ENCODE data around the gene AMPD2.
A peak's percentile ranks its signal among the peaks of the same experiment; 100 is the strongest.

Gene AMPD2

GRCh38 chr1:109619576-109620400, at the start of gene AMPD2, which contains the start of gene GNAT2:
AMPD2 (plus strand) TSS chr1:109619837; CDS start chr1:109621176, 1,339 bp downstream.
GNAT2 (minus strand) TSS chr1:109619616; CDS start chr1:109612870, 6,746 bp downstream.
- DNase-seq (ENCODE audit: low read depth): peak; percentile 52

GRCh38 chr1:109570414-109570813, 49.2 kb upstream of the AMPD2 start:
- no peak for DNase-seq (ENCODE audit: low read depth)

GRCh38 chr1:109573785-109574184, 45.9 kb upstream of the AMPD2 start:
- DNase-seq (ENCODE audit: low read depth): no peak

GRCh38 chr1:109578947-109579443, 40.6 kb upstream of the AMPD2 start:
- no peak for DNase-seq (ENCODE audit: low read depth)

GRCh38 chr1:109579491-109579890, 40.1 kb upstream of the AMPD2 start:
- no peak for DNase-seq (ENCODE audit: low read depth)

GRCh38 chr1:109582021-109582420, 37.6 kb upstream of the AMPD2 start:
- DNase-seq (ENCODE audit: low read depth): no peak

GRCh38 chr1:109584766-109585165, 34.9 kb upstream of the AMPD2 start:
- DNase-seq (ENCODE audit: low read depth): no peak

GRCh38 chr1:109586055-109586454, 33.6 kb upstream of the AMPD2 start:
- no peak for DNase-seq (ENCODE audit: low read depth)

GRCh38 chr1:109589177-109589576, 30.5 kb upstream of the AMPD2 start:
- DNase-seq (ENCODE audit: low read depth): no peak

GRCh38 chr1:109589679-109590078, 30.0 kb upstream of the AMPD2 start:
- DNase-seq (ENCODE audit: low read depth): no peak

GRCh38 chr1:109592916-109593315, 26.7 kb upstream of the AMPD2 start:
- no peak for DNase-seq (ENCODE audit: low read depth)

- DNase-seq (ENCODE audit: low read depth): no peak
Measured at GRCh38 chr1:109595531-109595930, 24.1 kb upstream of the AMPD2 start.

GRCh38 chr1:109598156-109598555, 21.5 kb upstream of the AMPD2 start:
- no peak for DNase-seq (ENCODE audit: low read depth)

- no peak for DNase-seq (ENCODE audit: low read depth)
Measured at GRCh38 chr1:109598655-109599054, 21.0 kb upstream of the AMPD2 start.

- DNase-seq (ENCODE audit: low read depth): no peak
Measured at GRCh38 chr1:109603229-109603628, 16.4 kb upstream of the AMPD2 start.

- no peak for DNase-seq (ENCODE audit: low read depth)
Measured at GRCh38 chr1:109605381-109605780, 14.3 kb upstream of the AMPD2 start.

- no peak for DNase-seq (ENCODE audit: low read depth)
Measured at GRCh38 chr1:109609881-109610280, 9.8 kb upstream of the AMPD2 start.

- no peak for DNase-seq (ENCODE audit: low read depth)
Measured at GRCh38 chr1:109610609-109611307, 8.9 kb upstream of the AMPD2 start.

GRCh38 chr1:109611308-109611990, 8.2 kb upstream of the AMPD2 start:
- no peak for DNase-seq (ENCODE audit: low read depth)

- no peak for DNase-seq (ENCODE audit: low read depth)
Measured at GRCh38 chr1:109613361-109614147, 6.1 kb upstream of the AMPD2 start.

GRCh38 chr1:109615879-109616278, 3.8 kb upstream of the AMPD2 start:
- no peak for DNase-seq (ENCODE audit: low read depth)

GRCh38 chr1:109616391-109616790, 3.2 kb upstream of the AMPD2 start:
- no peak for DNase-seq (ENCODE audit: low read depth)
